Liver (tissue), 2 donors: ENCODE measurements around the gene EPB41L2.

ENCODE experiments used
- CTCF ChIP-seq: fragments of 150-350 bp; IDR thresholded peaks from 2 replicates; pipeline ENCODE4 v1.5.1; 2017; ENCODE audit warnings: improper control_type of control experiment, low read depth, low read length; ENCODE audit not compliant: missing input control
- MAX ChIP-seq: IDR thresholded peaks from 2 replicates; pipeline ENCODE4 v1.6.1; 2016; ENCODE audit warnings: antibody characterized with exemption
- donor health status: healthy.

- no peak for TF ChIP-seq MAX
- no peak for TF ChIP-seq CTCF
Measured at GRCh38 chr6:131001111-131001736, 61.8 kb downstream of the EPB41L2 start.
